ENCODE data around the gene TRAPPC4. TPM values are rescaled to one million over a fixed set of nuclear protein-coding genes. Genes with fewer than 3 reads are reported as not detected.
"Not testable (repeated sequence)": the region's sequence is repeated elsewhere in the genome, so short reads cannot be mapped to it uniquely, and the experiment has no call there.

TRAPPC4 gene
- total and polyA plus RNA-seq, 4 experiments from 2014 or later, result 89.2 to 116 (median 94.7) TPM

DNA sequence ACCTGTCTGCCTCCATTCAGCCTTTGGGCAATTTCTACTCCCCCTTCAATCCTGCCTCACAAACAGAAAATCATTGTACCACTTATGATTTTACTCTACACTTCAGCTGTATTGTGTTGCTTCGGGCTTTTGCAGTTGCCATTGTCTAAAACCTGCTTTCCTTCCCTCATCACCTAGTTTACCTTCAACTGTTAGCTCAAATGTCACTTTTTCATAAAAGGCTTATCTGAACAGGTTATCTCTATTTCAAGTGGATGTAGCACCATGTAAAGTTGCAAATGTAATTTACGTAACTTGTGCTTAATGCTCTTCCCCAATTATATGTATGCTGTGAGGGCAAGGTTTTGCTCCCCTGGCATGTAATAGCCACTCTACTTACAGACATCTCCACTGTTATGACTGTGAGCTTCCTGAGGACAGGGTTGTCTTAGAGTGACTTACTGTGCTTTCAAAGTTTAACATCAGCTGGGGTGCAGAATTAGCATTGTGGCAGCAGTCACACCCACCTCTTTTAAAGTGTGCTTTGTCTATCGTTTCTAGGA lies 5.9 kb upstream of the TRAPPC4 start:
- Histone ChIP-seq H3K27me3 (ENCODE audit: insufficient read depth, low read length) (no peaks in the 10 kb centered on the region), H3K9me3 (ENCODE audit: control insufficient read depth in 1 of 2, low read length in 2 of 2) (no peaks in the 10 kb centered on the region), H3K4me1 (ENCODE audit: insufficient read depth, low read length) (peaks cover 24% of the 10 kb centered on the region), H3K27ac (ENCODE audit: low read depth, low read length) (no peak overlapping the region), H3K4me3 (ENCODE audit: low read length in 2 of 2) (no peak overlapping the region), H3K36me3 (ENCODE audit: insufficient read depth, low read length) (peaks cover 53% of the 10 kb centered on the region)
- intact Hi-C loops (cut with micrococcal nuclease), result no loop called here
- ChIA-PET CTCF (ENCODE audit: partially characterized antibody) (no interaction called here), POLR2A (ENCODE audit: partially characterized antibody) (interaction anchor here (9.4 kb wide), 1 partner anchor 12 kb away, joined by 170 read pairs; the partner anchor contains the start of gene CENATAC)
- peaks cover 47 to 82% of the 10 kb centered on the region in 2 donors for H3K36me3 Mint-ChIP-seq
- peaks cover 14 to 38% (median 23%) of the 10 kb centered on the region in 4 donors for H3K4me1 Mint-ChIP-seq
- no peaks in the 10 kb centered on the region for H3K27me3 Mint-ChIP-seq
- no peaks in the 10 kb centered on the region for H3K9me3 Mint-ChIP-seq
- H3K27ac Mint-ChIP-seq, result peak overlapping the region in 5 of 7 donors; percentile 1 to 77 (median 63)
- no peak overlapping the region for H3K4me3 Mint-ChIP-seq
- DNase-seq, result no peak

DNA sequence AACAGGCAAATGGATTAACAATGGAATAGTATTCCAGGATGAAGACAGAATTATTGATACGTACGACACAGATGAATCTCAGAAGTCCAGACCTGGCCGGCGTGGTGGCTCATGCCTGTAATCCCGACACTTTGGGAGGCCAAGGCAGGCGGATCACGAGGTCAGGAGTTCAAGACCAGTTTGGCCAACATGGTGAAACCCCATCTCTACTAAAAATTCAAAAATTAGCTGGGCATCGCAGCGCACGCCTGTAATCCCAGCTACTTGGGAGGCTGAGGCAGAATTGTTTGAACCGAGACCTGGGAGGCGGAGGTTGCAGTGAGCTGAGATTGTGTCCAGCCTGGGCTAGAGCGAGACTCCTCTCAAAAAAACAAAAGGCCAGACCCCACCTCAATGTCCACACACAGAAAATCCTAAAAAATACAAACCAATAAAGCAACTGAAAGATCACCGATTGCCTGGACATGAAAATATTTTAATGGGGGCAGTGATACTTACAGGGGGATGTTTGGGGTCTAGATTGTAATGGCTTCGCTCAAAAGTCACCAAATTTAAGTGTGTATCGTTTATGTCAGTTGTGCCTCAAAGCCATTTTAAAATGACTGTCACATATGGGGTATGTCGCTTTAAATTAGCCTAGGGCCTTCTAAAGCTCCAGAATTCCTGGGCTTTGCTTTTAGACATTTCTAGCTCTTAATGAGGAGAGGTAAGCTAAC lies 4.2 kb upstream of the TRAPPC4 start:
- H3K27me3 Mint-ChIP-seq, result no peaks in the 10 kb centered on the region
- no peak for DNase-seq
- Histone ChIP-seq H3K27ac (ENCODE audit: low read depth, low read length) (no peak overlapping the region), H3K4me1 (ENCODE audit: insufficient read depth, low read length) (peaks cover 24% of the 10 kb centered on the region), H3K4me3 (ENCODE audit: low read length in 2 of 2) (no peak overlapping the region), H3K9me3 (ENCODE audit: control insufficient read depth in 1 of 2, low read length in 2 of 2) (no peaks in the 10 kb centered on the region), H3K36me3 (ENCODE audit: insufficient read depth, low read length) (peaks cover 50% of the 10 kb centered on the region), H3K27me3 (ENCODE audit: insufficient read depth, low read length) (no peaks in the 10 kb centered on the region)
- peak overlapping the region in 2 of 8 donors; percentile 21 to 39 for H3K4me3 Mint-ChIP-seq
- POLR2A ChIA-PET (ENCODE audit: partially characterized antibody), result interaction anchor here (0.6 to 9.4 kb wide), 6 partner anchors 14 to 938 kb away, joined by 3 to 170 read pairs (median 4); partner anchors contain the start of genes CENATAC, DPAGT1, SLC37A4 and TMPRSS4
- H3K27ac Mint-ChIP-seq, result peak overlapping the region in 5 of 7 donors; percentile 23 to 98 (median 57)
- intact Hi-C loops (cut with micrococcal nuclease), result no loop called here
- H3K4me1 Mint-ChIP-seq, result peaks cover 14 to 55% (median 28%) of the 10 kb centered on the region in 4 donors
- H3K36me3 Mint-ChIP-seq, result peaks cover 48 to 81% of the 10 kb centered on the region in 2 donors
- CTCF ChIA-PET (ENCODE audit: partially characterized antibody), result interaction anchor here (0.7 to 2.7 kb wide), 3 partner anchors 11 to 225 kb away, joined by 4 to 7 read pairs (median 4); no protein-coding TSS in a partner anchor
- H3K9me3 Mint-ChIP-seq, result no peaks in the 10 kb centered on the region

GRCh38 chr11:119015054-119015611 lies 3.4 kb upstream of the TRAPPC4 start:
- Mint-ChIP-seq H3K27me3 (no peaks in the 10 kb centered on the region), H3K36me3 (peaks cover 46 to 83% of the 10 kb centered on the region in 2 donors), H3K9me3 (no peaks in the 10 kb centered on the region), H3K27ac (peak overlapping the region; percentile 16 to 100 (median 63)), H3K4me3 (peak overlapping the region in 3 of 8 donors; percentile 13 to 40 (median 34)), H3K4me1 (peaks cover 18 to 63% (median 35%) of the 10 kb centered on the region in 4 donors)
- no peak for DNase-seq
- peaks cover 50% of the 10 kb centered on the region for H3K36me3 ChIP-seq (ENCODE audit: insufficient read depth, low read length)
- no peaks in the 10 kb centered on the region for H3K27me3 ChIP-seq (ENCODE audit: insufficient read depth, low read length)
- H3K9me3 ChIP-seq (ENCODE audit: control insufficient read depth in 1 of 2, low read length in 2 of 2), result no peaks in the 10 kb centered on the region
- ChIA-PET POLR2A (ENCODE audit: partially characterized antibody) (interaction anchor here (1.0 to 9.4 kb wide), 10 partner anchors 14 to 225 kb away, joined by 3 to 170 read pairs (median 4); partner anchors contain the start of genes CENATAC, DPAGT1, HMBS and HYOU1), CTCF (ENCODE audit: partially characterized antibody) (interaction anchor here (0.6 to 2.7 kb wide), 3 partner anchors 12 to 526 kb away, joined by 4 to 7 read pairs (median 4); no protein-coding TSS in a partner anchor)
- no peak overlapping the region for H3K27ac ChIP-seq (ENCODE audit: low read depth, low read length)
- H3K4me3 ChIP-seq (ENCODE audit: low read length in 2 of 2), result no peak overlapping the region
- intact Hi-C loops (cut with micrococcal nuclease), result loop anchor here (5.0 kb wide), 1 partner anchor 578 kb away; the partner anchor contains the start of gene KMT2A
- H3K4me1 ChIP-seq (ENCODE audit: insufficient read depth, low read length), result peaks cover 31% of the 10 kb centered on the region

DNA sequence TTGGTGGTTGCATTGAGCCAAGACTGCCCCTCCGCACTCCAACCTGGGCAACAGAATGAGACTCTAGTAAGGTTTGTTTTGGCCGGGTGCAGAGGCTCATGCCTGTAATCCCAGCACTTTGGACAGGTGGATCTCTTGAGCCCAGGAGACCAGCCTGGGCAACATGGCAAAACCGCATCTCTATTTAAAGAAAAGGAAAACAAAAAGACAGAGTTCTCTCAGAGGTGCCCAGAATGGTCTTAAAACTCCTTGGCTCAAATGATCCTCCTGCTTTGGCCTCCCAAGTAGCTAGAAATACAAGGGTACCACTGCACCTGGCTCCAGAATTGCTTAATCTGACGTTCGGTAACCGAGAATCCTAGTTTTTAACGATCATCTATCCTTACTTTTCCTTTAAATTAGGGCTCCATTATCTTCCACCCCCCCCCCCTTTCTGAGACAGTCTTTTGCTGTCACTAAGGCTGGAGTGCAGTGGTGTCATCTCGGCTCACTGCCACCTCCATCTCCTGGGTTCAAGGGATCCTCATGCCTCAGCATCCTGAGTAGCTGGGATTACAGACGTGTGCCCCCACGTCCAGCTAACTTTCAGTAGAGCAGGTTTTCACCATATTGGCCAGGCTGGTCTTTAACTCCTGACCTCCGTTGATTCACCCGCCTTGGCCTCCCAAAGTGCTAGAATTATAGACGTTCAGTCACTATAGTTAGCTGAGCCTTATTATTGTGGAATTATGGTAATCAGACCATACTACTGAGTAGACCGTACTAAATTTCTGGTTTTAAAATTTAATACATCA lies 2.2 kb upstream of the TRAPPC4 start:
- no peak for DNase-seq
- POLR2A ChIA-PET (ENCODE audit: partially characterized antibody), result interaction anchor here (1.4 to 9.4 kb wide), 8 partner anchors 9 to 227 kb away, joined by 3 to 170 read pairs (median 5); partner anchors contain the start of genes CENATAC, HYOU1, SLC37A4 and VPS11
- H3K36me3 Mint-ChIP-seq, result peaks cover 41 to 79% of the 10 kb centered on the region in 2 donors
- CTCF ChIA-PET (ENCODE audit: partially characterized antibody), result interaction anchor here (1.2 to 2.7 kb wide), 2 partner anchors 13 to 15 kb away, joined by 5 to 7 read pairs; partner anchors contain the start of gene SLC37A4
- H3K9me3 ChIP-seq (ENCODE audit: control insufficient read depth in 1 of 2, low read length in 2 of 2), result no peaks in the 10 kb centered on the region
- H3K4me3 ChIP-seq (ENCODE audit: low read length in 2 of 2), result peak overlapping the region in 1 of 2 donors; percentile 71
- H3K9me3 Mint-ChIP-seq, result no peaks in the 10 kb centered on the region
- peak overlapping the region in 7 of 8 donors; percentile 36 to 99 (median 51) for H3K4me3 Mint-ChIP-seq
- peaks cover 42% of the 10 kb centered on the region for H3K4me1 ChIP-seq (ENCODE audit: insufficient read depth, low read length)
- H3K27ac Mint-ChIP-seq, result peak overlapping the region; percentile 30 to 100 (median 100)
- intact Hi-C loops (cut with micrococcal nuclease), result loop anchor here (5.0 kb wide), 1 partner anchor 579 kb away; the partner anchor contains the start of gene KMT2A
- peaks cover 49% of the 10 kb centered on the region for H3K36me3 ChIP-seq (ENCODE audit: insufficient read depth, low read length)
- peaks cover 20 to 71% (median 44%) of the 10 kb centered on the region in 4 donors for H3K4me1 Mint-ChIP-seq
- H3K27me3 Mint-ChIP-seq, result no peaks in the 10 kb centered on the region
- H3K27ac ChIP-seq (ENCODE audit: low read depth, low read length), result peak overlapping the region; percentile 87
- no peaks in the 10 kb centered on the region for H3K27me3 ChIP-seq (ENCODE audit: insufficient read depth, low read length)

DNA sequence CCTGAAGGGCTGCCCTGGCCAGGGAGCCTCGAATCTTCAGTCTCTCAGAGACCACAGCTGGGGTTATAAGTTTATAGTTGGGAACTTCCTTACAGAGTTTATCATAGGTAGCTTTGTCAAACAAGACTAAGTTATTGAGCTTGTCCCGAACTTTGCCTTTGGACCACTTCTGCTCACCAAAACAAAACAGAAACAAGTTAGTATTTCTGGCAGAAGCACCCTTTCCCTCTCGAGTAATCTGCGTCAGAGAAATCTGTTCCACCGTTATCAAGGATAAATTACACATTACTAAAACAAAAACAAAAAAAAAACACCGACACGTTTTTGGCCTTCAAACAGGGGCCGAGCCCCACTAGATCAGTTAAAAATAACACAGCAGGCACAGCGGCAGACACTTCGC lies 1.2 kb upstream of the TRAPPC4 start:
- Mint-ChIP-seq H3K36me3 (peaks cover 44 to 81% of the 10 kb centered on the region in 2 donors), H3K4me3 (peak overlapping the region; percentile 94 to 100 (median 99)), H3K4me1 (peaks cover 24 to 72% (median 50%) of the 10 kb centered on the region in 4 donors), H3K27ac (peak overlapping the region; percentile 98 to 100 (median 100))
- H3K4me1 ChIP-seq (ENCODE audit: insufficient read depth, low read length), result peaks cover 48% of the 10 kb centered on the region
- H3K36me3 ChIP-seq (ENCODE audit: insufficient read depth, low read length), result peaks cover 50% of the 10 kb centered on the region
- not testable (repeated sequence) for H3K27me3 Mint-ChIP-seq; H3K27me3 ChIP-seq (ENCODE audit: insufficient read depth, low read length); H3K9me3 Mint-ChIP-seq; H3K9me3 ChIP-seq (ENCODE audit: control insufficient read depth in 1 of 2, low read length in 2 of 2)
- peak overlapping the region; percentile 87 for H3K27ac ChIP-seq (ENCODE audit: low read depth, low read length)
- peak overlapping the region; percentile 71 to 96 for H3K4me3 ChIP-seq (ENCODE audit: low read length in 2 of 2)
- intact Hi-C loops (cut with micrococcal nuclease), result loop anchor here (5.0 kb wide), 1 partner anchor 580 kb away; the partner anchor contains the start of gene KMT2A
- peak in 4 of 5 donors; percentile 14 to 53 (median 29) for DNase-seq
- ChIA-PET POLR2A (ENCODE audit: partially characterized antibody) (interaction anchor here (1.1 to 9.4 kb wide), 8 partner anchors 10 to 312 kb away, joined by 4 to 170 read pairs (median 18); partner anchors contain the start of genes CENATAC, HYOU1 and SLC37A4), CTCF (ENCODE audit: partially characterized antibody) (interaction anchor here (0.7 kb wide), 1 partner anchor 50 kb away, joined by 3 read pairs; the partner anchor contains the start of gene VPS11)

DNA sequence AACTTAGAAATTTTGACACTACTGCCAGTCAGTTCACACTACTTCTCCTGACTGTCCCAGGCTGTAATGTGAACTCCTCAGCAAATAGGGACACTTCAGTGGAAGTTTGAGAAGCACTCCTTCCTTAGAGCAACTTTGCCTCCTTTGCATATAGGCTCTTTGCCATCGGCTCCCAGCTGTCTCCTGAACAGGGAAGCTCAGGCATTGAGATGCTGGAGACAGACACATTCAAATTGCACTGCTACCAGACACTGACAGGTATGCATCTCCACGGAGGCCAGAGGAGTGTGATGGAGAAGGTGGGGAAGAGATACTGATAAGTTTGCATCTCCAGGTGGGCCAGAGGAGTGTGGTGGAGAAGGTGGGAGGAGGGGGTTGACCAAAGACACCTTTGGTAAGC lies 1.4 kb downstream of the TRAPPC4 start:
- Mint-ChIP-seq H3K4me1 (peaks cover 28 to 85% (median 57%) of the 10 kb centered on the region in 4 donors), H3K4me3 (peak overlapping the region; percentile 94 to 100 (median 99)), H3K9me3 (no peaks in the 10 kb centered on the region), H3K27me3 (no peaks in the 10 kb centered on the region), H3K36me3 (peaks cover 43 to 81% of the 10 kb centered on the region in 2 donors), H3K27ac (peak overlapping the region; percentile 98 to 100 (median 100))
- Histone ChIP-seq H3K4me1 (ENCODE audit: insufficient read depth, low read length) (peaks cover 66% of the 10 kb centered on the region), H3K9me3 (ENCODE audit: control insufficient read depth in 1 of 2, low read length in 2 of 2) (no peaks in the 10 kb centered on the region), H3K27ac (ENCODE audit: low read depth, low read length) (peak overlapping the region; percentile 87), H3K27me3 (ENCODE audit: insufficient read depth, low read length) (no peaks in the 10 kb centered on the region), H3K4me3 (ENCODE audit: low read length in 2 of 2) (peak overlapping the region in 1 of 2 donors; percentile 71), H3K36me3 (ENCODE audit: insufficient read depth, low read length) (peaks cover 48% of the 10 kb centered on the region)
- ChIA-PET CTCF (ENCODE audit: partially characterized antibody) (interaction anchor here (1.0 to 2.6 kb wide), 4 partner anchors 11 to 177 kb away, joined by 3 to 16 read pairs (median 5); partner anchors contain the start of gene SLC37A4), POLR2A (ENCODE audit: partially characterized antibody) (interaction anchor here (1.0 to 9.4 kb wide), 11 partner anchors 9 to 230 kb away, joined by 3 to 170 read pairs (median 13); partner anchors contain the start of genes C2CD2L, CENATAC, DDX6 and DPAGT1)
- intact Hi-C loops (cut with micrococcal nuclease), result loop anchor here (2.0 to 5.0 kb wide), 2 partner anchors 91 to 583 kb away; partner anchors contain the start of gene KMT2A
- DNase-seq, result no peak

Measured in CD4-positive, alpha-beta memory T cell (primary cell).